Measurements from ENCODE around the gene ZNF787. TPM values are rescaled to one million over a fixed set of nuclear protein-coding genes. Genes with fewer than 3 reads are reported as not detected.

The ZNF787 gene
- total and polyA plus RNA-seq, 2 of the 13 experiments (the other 11 are each of a cell fraction or from before 2014, with no cell fraction given), result 15.1 to 42.8 TPM

- TF ChIP-seq ZNF503 (CRISPR knock-in tag; IDR thresholded peaks at IDR 0.05) (no peak), SP140L (CRISPR knock-in tag; IDR thresholded peaks at IDR 0.05; ENCODE audit: borderline replicate concordance) (no peak), WIZ (CRISPR knock-in tag; IDR thresholded peaks at IDR 0.05) (no peak), TBX2 (CRISPR knock-in tag; IDR thresholded peaks at IDR 0.05; ENCODE audit: borderline replicate concordance) (peak; percentile 81), ZNF562 (CRISPR knock-in tag; IDR thresholded peaks at IDR 0.05; ENCODE audit: borderline replicate concordance) (no peak), ZNF235 (CRISPR knock-in tag; IDR thresholded peaks at IDR 0.05; ENCODE audit: borderline replicate concordance) (peak; percentile 48; the same call in 1 of the 2 replicates), PHF20 (CRISPR knock-in tag; IDR thresholded peaks at IDR 0.05) (peak; percentile 83), ZBTB25 (CRISPR knock-in tag; IDR thresholded peaks at IDR 0.05) (peak; percentile 98), KDM2A (CRISPR knock-in tag; IDR thresholded peaks at IDR 0.05; ENCODE audit: borderline replicate concordance, low read depth) (peak; percentile 65), GTF3A (CRISPR knock-in tag; conservative IDR thresholded peaks at IDR 0.05) (0 out of 2 replicates have a peak, but pooled peaks have one; percentile 79), NR0B2 (CRISPR knock-in tag; IDR thresholded peaks at IDR 0.05) (no peak), ZNF552 (CRISPR knock-in tag; IDR thresholded peaks at IDR 0.05; ENCODE audit: borderline replicate concordance) (no peak), ZNF44 (CRISPR knock-in tag; IDR thresholded peaks at IDR 0.05) (no peak), HNRNPUL1 (IDR thresholded peaks at IDR 0.05; ENCODE audit: low read depth, low read length) (no peak), ZNF354B (CRISPR knock-in tag; IDR thresholded peaks at IDR 0.05) (no peak), NONO (IDR thresholded peaks at IDR 0.05) (no peak), NONO (CRISPR knock-in tag; conservative IDR thresholded peaks at IDR 0.05) (peak; percentile 50), HIC2 (CRISPR knock-in tag; IDR thresholded peaks at IDR 0.05; ENCODE audit: low read depth) (no peak; the same call in 1 of the 2 replicates), ONECUT2 (CRISPR knock-in tag; IDR thresholded peaks at IDR 0.05) (no peak), CREM (IDR thresholded peaks at IDR 0.05) (no peak; the same call in 1 of the 2 replicates), CREM (CRISPR knock-in tag; IDR thresholded peaks at IDR 0.05) (no peak)
These were observed at the start of gene ZNF787 (continued) for GRCh38 chr19:56121180-56122167.

All from HepG2 (cell line).